HS-27A (cell line): ENCODE measurements around the gene PLS1.
"Not testable (repeated sequence)": the region's sequence is repeated elsewhere in the genome, so short reads cannot be mapped to it uniquely, and the experiment has no call there.

Source experiments
- DNase-seq: peaks from one replicate; pipeline ENCODE4 v3.0.0-alpha.2; 2012; ENCODE audit warnings: low read depth, missing footprints

PLS1 gene

DNA sequence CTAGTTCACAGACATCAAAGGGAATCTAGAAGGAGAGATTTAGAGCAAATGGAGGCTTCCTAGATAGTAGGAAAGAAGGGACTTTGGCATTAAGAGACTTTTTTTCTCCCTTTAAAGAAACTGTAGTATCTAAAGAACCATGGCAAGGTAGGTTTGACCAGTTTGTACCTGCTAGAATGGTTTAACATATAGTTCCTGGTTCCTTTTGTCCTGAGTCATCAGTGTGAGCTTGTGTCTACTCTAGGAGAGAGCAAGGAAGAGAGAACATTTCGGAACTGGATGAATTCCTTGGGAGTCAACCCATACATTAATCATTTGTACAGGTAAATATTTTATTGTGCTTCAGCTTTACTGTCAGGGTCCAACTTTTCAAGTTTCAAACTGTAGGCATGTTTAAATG, 98.0 kb downstream of the PLS1 start:
- no peak for DNase-seq

DNA sequence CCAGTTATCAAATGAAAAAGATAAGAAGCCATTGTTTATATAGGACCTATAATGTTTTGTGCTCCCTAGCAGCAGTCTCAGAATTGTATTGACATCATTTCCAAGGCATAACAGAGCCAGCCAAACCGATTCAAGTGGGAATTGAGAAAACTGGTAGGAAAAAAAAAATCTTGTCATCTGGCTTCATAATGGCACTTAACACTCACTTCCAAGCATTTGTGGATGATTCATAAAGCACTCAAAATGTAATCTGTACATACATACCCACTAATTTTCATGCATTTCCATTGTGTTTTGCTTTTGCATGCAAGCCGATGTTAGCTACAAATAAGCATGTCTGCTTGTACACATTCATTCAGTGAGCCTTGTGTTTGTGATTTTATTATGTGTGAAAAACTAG, 109.0 kb downstream of the PLS1 start:
- no peak for DNase-seq

DNA sequence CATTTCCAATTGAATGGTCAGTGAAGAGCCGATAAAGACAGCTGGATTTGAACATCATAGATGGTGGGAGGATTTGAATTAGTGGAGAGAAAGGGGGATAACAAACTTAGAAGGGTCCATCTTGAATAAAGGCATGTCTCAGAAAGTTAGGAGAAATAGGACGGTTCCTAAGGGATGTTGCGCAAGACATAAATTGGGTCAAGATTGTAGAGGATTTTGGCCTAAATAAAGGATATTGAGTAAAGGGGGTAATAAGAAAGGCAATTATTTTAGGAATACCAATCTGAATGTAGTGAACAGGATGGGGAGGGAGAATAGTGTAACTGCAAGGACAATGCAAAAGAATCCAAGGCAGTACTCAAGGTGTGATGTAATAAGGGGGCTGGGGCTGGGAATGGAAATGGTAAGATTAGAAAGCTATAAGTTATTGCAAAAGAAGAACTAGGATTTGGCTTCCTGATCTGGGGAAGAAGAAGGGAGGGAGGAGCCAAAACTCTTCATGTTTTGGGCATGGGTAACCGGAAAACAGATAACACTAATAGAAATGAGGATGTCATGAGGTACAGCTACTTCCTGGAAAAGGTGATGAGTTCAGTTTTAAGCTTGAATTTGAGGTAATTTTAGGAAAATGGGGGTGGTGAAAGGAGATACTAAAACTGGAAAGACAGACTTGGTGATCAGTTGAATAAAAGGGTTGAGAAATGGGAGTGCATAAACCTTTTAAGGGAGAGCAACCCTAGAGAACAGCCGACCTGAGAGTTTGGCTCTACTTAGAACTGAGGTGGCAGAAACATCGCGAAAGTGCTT, 110.3 kb downstream of the PLS1 start:
- DNase-seq = no peak

DNA sequence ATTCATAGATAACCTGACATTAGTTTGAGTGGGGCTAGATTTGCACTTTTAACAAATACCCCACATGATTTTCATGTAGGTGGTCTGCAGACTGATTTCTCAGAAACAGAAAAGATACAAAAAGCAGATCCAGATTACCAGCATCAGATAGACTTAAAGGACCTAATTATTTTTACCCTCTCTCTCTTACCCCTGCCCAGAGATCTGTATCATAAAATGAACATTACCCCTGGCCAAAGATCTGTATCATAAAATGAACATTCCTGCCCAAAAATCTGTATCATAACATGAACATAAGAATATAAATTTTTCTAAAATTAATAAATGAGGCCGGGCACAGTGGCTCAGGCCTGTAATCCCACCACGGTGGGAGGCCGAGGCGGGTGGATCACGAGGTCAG, 113.0 kb downstream of the PLS1 start:
- DNase-seq = no peak

DNA sequence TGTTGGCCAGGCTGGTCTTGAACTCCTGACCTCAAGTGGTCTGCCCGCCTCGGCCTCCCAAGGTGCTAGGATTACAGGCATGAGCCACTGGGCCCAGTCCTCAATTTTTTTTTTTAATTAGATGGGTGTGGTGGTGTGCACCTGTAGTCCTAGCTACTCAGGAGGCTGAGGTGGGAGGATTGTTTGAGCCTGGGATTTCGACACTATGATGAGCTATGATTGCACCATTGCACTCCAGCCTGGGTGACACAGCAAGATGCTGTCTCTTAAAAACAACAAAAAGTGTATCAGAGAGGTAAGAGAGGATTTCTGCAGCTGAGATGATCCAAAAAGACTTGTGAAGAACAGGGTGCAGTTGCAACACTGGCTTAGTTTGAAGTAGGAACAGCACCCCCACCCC, 118.7 kb downstream of the PLS1 start:
- DNase-seq = not testable (repeated sequence)

DNA sequence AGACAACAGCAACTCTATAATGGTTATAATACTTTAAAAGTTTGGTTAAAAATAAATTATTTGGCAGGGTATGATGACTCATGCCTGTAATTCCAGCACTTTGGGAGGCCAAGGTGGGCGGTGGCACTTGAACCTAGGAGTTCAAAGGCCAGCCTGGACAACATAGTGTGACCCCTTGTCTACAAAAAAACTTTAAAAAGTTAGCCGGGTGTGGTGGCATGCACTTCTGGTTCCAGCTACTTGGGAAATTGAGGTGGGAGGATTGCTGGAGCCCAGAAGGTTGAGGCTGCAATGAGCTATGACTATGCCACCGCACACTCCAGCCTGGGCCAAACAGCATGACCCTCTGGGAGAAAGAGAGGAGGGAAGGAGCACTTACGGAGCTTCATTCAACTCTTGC, 119.9 kb downstream of the PLS1 start:
- DNase-seq = no peak

DNA sequence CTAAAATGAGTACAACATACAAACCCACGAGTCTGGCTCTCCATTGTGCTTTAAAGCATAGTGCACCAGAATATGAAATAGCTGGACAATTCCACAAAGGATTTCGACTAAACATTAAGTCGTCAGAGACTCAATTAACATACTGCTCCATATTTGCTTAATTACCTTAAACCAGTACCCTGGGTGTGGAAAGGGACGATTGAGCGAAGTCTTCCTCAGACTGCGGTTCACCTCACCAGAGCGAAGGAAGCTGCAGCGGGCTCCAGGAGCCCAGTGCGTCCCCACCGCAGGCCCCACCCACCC, 127.4 kb downstream of the PLS1 start:
- no peak for DNase-seq

DNA sequence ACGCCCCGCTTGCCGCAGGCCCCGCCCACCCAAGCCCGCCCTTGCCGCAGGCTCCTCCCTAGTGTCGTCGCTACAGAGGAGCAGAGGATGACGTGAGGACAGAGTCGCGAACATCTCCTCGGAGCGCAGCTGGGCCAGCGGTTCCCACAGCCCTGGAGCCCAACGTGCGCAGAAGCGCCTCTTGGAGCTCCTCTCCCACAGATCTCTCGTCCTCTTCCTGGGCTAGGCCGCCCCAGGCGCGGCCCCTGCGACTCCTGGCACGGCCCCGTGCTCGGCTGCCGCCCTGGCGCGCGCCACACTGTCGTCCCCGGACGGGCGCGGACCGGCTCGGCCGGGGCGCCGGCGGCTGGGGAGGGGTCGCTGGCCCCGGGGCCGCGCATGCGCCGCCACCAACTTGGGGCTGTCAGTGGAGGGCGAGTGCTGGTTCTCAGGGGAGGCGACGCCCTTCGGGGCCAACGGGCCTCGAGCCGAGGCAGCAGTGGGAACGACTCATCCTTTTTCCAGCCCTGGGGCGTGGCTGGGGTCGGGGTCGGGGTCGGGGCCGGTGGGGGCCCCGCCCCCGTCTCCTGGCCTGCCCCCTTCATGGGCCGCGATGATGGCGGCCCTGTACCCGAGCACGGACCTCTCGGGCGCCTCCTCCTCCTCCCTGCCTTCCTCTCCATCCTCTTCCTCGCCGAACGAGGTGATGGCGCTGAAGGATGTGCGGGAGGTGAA, 127.9 kb downstream of the PLS1 start, which contains the start of gene TRPC1:
Gene TRPC1, plus strand, starts transcription at position 67 of the 714 bp plus-strand sequence. Its CDS starts 526 bp downstream, at position 593.
- DNase-seq = peak; percentile 56

DNA sequence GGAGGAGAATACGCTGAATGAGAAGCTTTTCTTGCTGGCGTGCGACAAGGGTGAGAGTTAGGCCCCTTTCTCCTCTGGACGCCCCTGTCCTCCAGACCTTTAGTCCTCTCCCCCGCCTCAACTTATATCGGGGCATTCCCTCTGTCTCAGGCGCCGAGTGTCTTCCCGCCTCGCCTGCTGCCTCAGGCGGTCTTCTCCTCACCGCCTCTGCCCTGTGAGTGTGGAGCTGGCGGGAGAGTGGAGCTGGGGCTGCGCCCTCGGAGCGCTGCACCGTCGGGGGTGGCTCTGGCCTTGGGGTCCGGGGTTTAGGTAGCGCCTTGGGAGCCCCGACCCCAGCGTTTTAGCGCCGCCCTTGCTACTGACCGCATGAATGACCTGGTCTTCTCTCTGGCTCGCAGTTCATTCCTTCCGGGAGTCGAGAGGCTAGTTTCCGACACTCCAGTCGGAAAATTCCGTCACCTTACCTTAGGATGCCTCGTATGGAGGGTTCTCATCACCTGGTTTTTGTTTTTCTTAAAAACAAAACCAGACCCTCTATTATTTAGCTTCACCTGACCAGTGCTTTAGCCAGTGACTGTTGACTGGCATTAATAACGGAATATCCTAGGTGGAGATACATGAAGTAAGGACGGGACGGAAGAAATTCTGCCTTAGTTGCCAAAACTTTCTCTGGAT, 128.6 kb downstream of the PLS1 start:
- peak; percentile 24 for DNase-seq

DNA sequence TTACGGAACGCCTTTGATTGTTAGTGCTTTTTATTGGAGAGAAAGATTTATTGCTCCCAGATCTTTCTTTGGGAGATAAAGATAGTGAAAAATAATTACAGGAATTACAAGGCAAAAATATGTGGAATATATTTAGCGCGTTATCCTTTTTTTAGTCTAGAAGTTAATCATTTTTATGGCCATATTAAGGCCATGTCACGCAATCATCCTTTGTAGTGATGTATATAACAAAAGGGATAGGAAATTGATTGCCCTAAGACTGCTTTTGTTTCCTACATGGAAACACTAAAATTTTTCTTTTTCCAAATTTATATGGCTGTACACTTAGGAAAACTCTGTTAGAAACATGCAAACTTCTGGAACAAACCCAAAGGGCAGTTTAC, 129.2 kb downstream of the PLS1 start:
- DNase-seq = no peak

DNA sequence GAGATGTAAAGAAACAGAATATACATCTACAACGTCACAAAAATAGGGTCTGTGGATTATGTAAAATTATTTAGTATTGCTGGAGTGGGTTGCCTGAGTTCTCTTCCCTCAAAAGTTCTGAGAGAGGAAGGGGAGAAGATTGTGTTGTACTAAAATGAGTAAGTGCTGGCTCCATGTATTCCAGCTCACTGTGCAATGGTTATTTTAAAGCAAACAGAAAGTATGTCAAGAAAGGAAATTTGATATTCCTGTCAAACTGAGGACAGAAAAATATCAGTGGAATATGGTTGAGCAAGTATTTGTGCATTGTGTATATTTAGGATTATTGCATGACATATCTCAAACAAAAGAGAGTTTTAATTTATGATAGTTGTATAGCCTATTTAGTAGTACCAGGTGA, 129.8 kb downstream of the PLS1 start:
- DNase-seq = no peak

DNA sequence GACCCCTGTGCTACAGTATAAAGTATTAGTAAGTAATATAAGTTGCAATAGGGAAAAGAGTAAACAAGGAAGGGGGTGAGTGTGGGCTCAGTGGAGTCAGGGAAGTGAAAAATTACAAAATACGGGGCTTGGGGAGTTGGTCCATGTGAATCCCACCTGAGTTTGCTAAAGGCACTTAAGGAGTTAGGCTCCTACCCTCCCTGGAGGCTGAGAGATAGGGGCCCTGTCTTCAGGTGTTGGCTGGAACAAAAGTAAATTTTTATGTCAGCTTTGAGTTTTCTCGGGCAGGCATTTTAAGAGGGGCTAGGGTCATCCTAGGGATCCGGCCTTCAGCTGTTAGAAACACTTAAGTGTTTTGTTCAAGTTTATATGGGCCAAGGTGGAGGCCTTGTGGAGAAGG, 135.9 kb downstream of the PLS1 start:
- DNase-seq = no peak

DNA sequence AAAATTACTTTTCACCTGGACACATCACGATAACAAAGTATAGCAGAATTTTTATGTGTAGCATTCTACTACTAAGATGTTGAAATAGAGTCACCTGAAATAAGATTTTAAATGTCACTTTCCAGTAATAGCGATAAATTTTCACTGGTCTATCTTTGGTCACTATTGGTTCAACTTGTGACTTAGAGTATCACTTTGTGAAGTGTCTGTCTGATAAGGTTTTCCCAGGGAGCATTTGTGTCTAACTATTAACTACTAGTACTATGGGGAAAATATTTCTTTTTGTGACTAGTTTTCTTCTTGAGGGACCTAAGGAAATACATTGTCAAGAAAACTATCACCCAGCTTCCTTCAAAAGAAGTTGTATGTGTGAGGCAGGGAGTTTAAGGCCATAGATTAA, 138.6 kb downstream of the PLS1 start:
- no peak for DNase-seq

DNA sequence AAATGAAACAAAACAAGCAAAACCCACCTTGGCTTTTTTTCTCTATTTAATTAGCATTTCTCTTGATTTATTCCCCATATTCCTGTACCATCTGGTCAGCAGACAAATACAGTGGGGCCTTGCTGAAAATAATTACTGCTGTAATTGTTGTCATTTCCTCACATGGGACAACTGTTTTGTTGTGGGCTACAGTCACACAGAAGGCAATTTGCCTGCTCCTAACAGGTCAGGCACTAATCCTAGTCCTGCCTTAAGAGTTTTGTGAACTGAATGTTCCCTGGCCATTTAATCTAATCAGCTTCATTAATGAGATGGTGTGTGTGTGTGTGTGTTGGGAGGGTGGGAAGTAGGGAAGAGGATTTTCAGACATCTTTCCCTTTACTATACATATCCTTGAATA, 139.3 kb downstream of the PLS1 start:
- DNase-seq = no peak

DNA sequence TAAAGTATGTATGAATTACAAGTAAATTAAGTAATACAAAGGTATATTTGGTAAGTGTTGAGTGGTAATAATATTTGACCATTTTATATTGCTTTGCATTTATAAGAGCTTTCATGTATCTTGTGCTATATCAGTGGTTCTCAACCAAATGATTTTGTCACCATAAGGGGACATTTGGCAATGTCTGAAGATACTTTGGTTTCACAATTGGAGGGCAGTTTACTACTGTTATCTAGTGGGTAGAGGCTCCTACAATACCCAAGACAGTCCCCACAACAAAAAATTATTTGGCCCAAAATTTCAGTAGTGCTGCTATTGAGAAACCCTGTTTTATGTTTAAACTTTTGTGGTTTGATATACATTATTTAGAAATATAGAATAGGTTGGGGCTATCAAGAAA, 142.2 kb downstream of the PLS1 start:
- DNase-seq = no peak

DNA sequence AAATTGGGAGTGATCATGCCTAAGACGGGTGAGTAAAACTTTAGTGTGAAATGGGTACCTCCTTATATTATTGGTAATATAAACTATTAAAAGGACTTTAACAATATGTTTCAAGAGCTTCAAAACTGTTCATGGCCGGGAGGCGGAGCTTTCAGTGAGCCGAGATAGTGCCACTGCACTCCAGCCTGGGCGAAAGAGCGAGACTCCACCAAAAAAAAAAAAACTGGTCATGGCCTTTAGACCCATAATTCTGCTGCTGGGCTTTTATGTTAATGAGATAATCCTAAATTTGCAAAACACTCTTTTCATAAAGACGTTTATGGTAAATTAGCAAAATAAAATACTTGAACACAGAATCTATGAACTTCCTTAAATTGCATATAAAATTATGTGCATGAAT, 150.5 kb downstream of the PLS1 start:
- no peak for DNase-seq

DNA sequence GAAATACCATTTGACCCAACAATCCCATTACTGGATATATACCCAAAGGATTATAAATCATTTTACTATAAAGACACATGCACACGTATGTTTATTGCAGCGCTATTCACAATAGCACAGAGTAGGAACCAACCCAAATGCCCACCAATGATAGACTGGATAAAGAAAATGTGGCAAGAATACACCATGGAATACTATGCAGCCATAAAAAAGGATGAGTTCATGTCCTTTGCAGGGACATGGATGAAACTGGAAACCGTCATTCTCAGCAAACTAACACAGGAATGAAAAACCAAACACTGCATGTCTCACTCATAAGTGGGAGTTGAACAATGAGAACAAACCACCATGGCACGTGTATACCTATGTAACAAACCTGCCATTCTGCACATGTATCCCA, 154.3 kb downstream of the PLS1 start:
- not testable (repeated sequence) for DNase-seq

DNA sequence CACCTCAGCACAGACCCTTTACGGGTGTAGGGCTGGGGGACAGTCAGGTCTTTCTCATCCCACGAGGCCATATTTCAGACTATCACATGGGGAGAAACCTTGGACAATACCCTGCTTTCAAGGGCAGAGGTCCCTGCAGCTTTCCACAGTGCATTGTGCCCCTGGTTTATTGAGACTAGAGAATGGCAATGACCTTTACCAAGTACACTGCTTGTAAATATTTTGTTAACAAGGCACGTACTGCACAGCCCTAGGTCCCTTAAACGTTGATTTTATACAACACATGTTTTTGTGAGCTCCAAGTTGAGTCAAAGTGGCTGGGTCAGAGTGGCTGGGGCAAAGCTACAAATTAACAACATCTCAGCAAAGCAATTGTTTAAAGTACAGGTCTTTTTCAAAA, 156.4 kb downstream of the PLS1 start:
- DNase-seq = not testable (repeated sequence)

DNA sequence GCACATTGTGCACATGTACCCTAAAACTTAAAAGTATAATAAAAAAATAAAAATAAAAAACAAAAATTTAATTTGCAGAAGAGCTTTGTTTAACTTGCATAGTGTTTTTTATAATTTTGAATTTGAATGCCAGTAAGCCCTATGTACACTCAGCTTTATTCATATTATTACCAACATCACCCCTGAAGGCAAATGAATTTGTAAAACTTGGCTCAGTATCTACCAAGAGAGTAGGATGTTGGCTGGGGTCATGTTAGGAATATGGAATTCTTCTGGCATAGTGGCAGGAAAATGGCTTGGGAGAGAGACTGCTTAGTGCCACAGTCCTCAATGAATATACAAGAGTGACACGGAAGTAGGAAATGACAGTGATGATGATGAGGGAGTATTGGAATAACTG, 158.3 kb downstream of the PLS1 start:
- no peak for DNase-seq
